OCI-LY7 (cell line): ENCODE results near the gene GRIN2C. TPM values are rescaled to one million over a fixed set of nuclear protein-coding genes. Genes with fewer than 3 reads are reported as not detected.

Experiments used
- BruUV-seq: library from RNA; stranded (reverse); fragments of 400-500 nt; replicated peaks from 2 replicates; lab custom pipeline; 2021; lab: Mats Ljungman, UMichigan
- CTCF ChIA-PET: fragments of 300-600 bp; sonication (Branson Sonifier 250); formaldehyde crosslinking; loops from one replicate; lab custom pipeline; 2022; ENCODE audit warnings: antibody characterized with exemption; ENCODE audit not compliant: unreplicated experiment; lab: Charles Lee
- POLR2A ChIA-PET: fragments of 300-600 bp; sonication (Branson Sonifier 250); formaldehyde crosslinking; loops from one replicate; lab custom pipeline; 2022; ENCODE audit warnings: antibody characterized with exemption; lab: Charles Lee
- DNase-seq: peaks from one replicate; pipeline ENCODE4 v3.0.0-alpha.2; 2015; ENCODE audit warnings: low spot score
- H2AFZ ChIP-seq: fragments of 200-600 bp; sonication (generic), shearing (Covaris generic); 2 replicates; pipeline ENCODE4 v1.6.1; 2014; ENCODE audit warnings: mild to moderate bottlenecking, antibody characterized with exemption, low read length, moderate library complexity
- H3K27ac ChIP-seq: fragments of 200-600 bp; sonication (generic); 2 replicates; pipeline ENCODE4 v1.5.1; 2014; ENCODE audit warnings: mixed run types, low read depth, mild to moderate bottlenecking, moderate library complexity, low read length, inconsistent platforms; ENCODE audit not compliant: poor library complexity, severe bottlenecking
- H3K36me3 ChIP-seq: fragments of 200-600 bp; sonication (generic); 2 replicates; pipeline ENCODE4 v1.6.1; 2014; ENCODE audit warnings: mild to moderate bottlenecking, antibody characterized with exemption, low read length, moderate library complexity, mixed read lengths; ENCODE audit not compliant: insufficient read depth
- H3K4me1 ChIP-seq: fragments of 200-600 bp; sonication (generic); 2 replicates; pipeline ENCODE4 v1.5.1; 2014; ENCODE audit warnings: mild to moderate bottlenecking, low read length; ENCODE audit not compliant: insufficient read depth, poor library complexity, severe bottlenecking
- H3K4me2 ChIP-seq: fragments of 200-600 bp; sonication (generic); 2 replicates; pipeline ENCODE4 v1.6.1; 2014; ENCODE audit warnings: mild to moderate bottlenecking, low read length
- H3K4me3 ChIP-seq: fragments of 200-600 bp; sonication (generic); 2 replicates; pipeline ENCODE4 v1.5.1; 2014; ENCODE audit warnings: mild to moderate bottlenecking, low read depth, low read length; ENCODE audit not compliant: poor library complexity, severe bottlenecking
- H3K79me2 ChIP-seq: fragments of 200-600 bp; sonication (generic); 2 replicates; pipeline ENCODE4 v1.6.1; 2016; ENCODE audit warnings: low read depth, mild to moderate bottlenecking, low read length, moderate library complexity, mixed read lengths; ENCODE audit not compliant: insufficient read depth
- H3K9me2 ChIP-seq: fragments of 200-600 bp; sonication (generic); 2 replicates; pipeline ENCODE4 v1.6.1; 2016; ENCODE audit warnings: mild to moderate bottlenecking, low read length, mixed read lengths; ENCODE audit not compliant: insufficient read depth
- H3K9me3 ChIP-seq: fragments of 200-600 bp; sonication (generic); 2 replicates; pipeline ENCODE4 v1.6.1; 2014; ENCODE audit warnings: mild to moderate bottlenecking, mixed run types, low read length, mixed read lengths
- H4K20me1 ChIP-seq: fragments of 200-600 bp; sonication (generic); 2 replicates; pipeline ENCODE4 v1.6.1; 2014; ENCODE audit warnings: mild to moderate bottlenecking, antibody characterized with exemption, low read length, moderate library complexity, mixed read lengths; ENCODE audit not compliant: insufficient read depth
- EZH2phosphoT487 ChIP-seq: fragments of 200-600 bp; sonication (generic); IDR thresholded peaks from 2 replicates; pipeline ENCODE4 v1.6.1; 2018; ENCODE audit warnings: low read depth, borderline replicate concordance, mild to moderate bottlenecking, mixed run types, antibody characterized with exemption, low read length, moderate library complexity, mixed read lengths
- intact Hi-C: fragments of 100-400 bp; cut with micrococcal nuclease; formaldehyde crosslinking; loops from one replicate; pipeline ENCODE4 v1.10.0; 2022; ENCODE audit not compliant: unreplicated experiment
- total RNA-seq, 2 experiments: library from RNA; depleted of rRNA in 1 of 2; stranded (reverse); fragments of >200 nt in 1 of 2; shearing (Covaris generic) in 1 of 2; gene quantifications; 2 replicates each; pipeline ENCODE4 v1.2.3, GENCODE V29; 2014 to 2022
- TF ChIP-seq, protein P1 (sequence below): fragments of 200-600 bp; sonication (generic); conservative IDR thresholded peaks from 2 replicates; pipeline ENCODE4 v1.5.1; 2014; ENCODE audit warnings: mild to moderate bottlenecking, antibody characterized with exemption, low read length, moderate library complexity, mixed read lengths

Gene GRIN2C
- total RNA-seq, 2 experiments from 2014 or later = 0.22 to 0.61 TPM

DNA sequence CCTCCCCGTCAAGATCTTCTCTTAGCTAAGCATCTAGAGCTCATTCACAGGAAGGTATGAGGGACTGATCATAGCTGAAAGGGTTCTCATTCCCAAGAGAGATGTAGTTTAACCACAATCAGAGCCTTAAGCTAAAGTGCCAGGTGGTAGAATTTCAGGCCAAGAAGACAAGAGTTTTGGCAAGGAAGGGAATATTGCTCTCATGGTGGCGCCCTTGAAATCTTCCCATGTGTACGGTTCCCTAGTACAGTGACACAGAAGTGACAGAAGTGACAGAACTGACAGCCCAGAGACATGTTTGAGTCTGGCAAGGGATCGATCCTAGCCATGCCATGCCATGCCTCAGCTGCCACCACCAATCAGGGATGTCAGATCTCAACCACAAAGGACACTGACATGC is 2.5 kb downstream of the GRIN2C start:
- intact Hi-C loops = no loop called here

DNA sequence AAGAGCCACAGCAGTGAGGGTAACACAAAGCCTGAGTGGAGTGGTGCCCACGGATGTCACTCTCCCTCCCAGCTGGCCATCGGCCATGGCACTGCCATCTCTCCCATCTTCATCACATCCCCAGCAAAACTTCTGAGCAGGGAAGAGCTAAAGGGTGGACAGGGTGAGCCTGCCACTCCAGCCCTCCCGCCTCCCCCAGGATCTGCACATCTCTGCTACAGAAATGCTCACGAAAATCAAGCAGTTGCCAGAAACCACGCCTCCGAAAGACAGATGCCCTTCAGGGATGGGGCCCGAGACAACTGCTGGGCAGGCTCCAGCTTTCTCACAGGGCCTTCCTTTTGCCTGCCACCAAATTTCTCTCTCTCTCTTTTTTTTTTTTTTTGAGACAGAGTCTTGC is 3.6 kb downstream of the GRIN2C start:
- no peaks in the 10 kb centered on the region for H3K9me3 ChIP-seq
- H3K36me3 ChIP-seq = no peaks in the 10 kb centered on the region
- no TSS peak for BruUV-seq
- ChIA-PET CTCF (interaction anchor here (1.5 kb wide), 1 partner anchor 65 kb away, joined by 5 read pairs; no protein-coding TSS in a partner anchor), POLR2A (interaction anchor here (1.4 kb wide), 1 partner anchor 17 kb away, joined by 5 read pairs; the partner anchor contains the start of gene FDXR)
- intact Hi-C loops = no loop called here
- DNase-seq = no peak
- no peak overlapping the region for H3K27ac ChIP-seq
- no peak overlapping the region for H3K4me3 ChIP-seq
- no peak overlapping the region for H3K4me2 ChIP-seq
- H3K79me2 ChIP-seq = no peaks in the 10 kb centered on the region
- no peaks in the 10 kb centered on the region for H3K9me2 ChIP-seq
- no peak for TF ChIP-seq EZH2phosphoT487
- TF ChIP-seq, protein P1, sequence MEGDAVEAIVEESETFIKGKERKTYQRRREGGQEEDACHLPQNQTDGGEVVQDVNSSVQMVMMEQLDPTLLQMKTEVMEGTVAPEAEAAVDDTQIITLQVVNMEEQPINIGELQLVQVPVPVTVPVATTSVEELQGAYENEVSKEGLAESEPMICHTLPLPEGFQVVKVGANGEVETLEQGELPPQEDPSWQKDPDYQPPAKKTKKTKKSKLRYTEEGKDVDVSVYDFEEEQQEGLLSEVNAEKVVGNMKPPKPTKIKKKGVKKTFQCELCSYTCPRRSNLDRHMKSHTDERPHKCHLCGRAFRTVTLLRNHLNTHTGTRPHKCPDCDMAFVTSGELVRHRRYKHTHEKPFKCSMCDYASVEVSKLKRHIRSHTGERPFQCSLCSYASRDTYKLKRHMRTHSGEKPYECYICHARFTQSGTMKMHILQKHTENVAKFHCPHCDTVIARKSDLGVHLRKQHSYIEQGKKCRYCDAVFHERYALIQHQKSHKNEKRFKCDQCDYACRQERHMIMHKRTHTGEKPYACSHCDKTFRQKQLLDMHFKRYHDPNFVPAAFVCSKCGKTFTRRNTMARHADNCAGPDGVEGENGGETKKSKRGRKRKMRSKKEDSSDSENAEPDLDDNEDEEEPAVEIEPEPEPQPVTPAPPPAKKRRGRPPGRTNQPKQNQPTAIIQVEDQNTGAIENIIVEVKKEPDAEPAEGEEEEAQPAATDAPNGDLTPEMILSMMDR = no peak
- H4K20me1 ChIP-seq = no peaks in the 10 kb centered on the region
- H2AFZ ChIP-seq = no peak overlapping the region
- H3K4me1 ChIP-seq = peaks cover 18% of the 10 kb centered on the region

More for the DNA sequence above, 2.5 kb downstream of the GRIN2C start:
- no peaks in the 10 kb centered on the region for H3K9me2 ChIP-seq
- no peak overlapping the region for H3K27ac ChIP-seq
- BruUV-seq = no TSS peak
- ChIA-PET POLR2A (interaction anchor here (1.8 kb wide), 1 partner anchor 14 kb away, joined by 4 read pairs; no protein-coding TSS in a partner anchor), CTCF (interaction anchor here (1.5 to 1.7 kb wide), 2 partner anchors 25 to 66 kb away, joined by 5 to 8 read pairs; no protein-coding TSS in a partner anchor)
- H3K4me1 ChIP-seq = peaks cover 21% of the 10 kb centered on the region
- H3K4me2 ChIP-seq = no peak overlapping the region
- no peaks in the 10 kb centered on the region for H4K20me1 ChIP-seq
- no peaks in the 10 kb centered on the region for H3K36me3 ChIP-seq
- H2AFZ ChIP-seq = no peak overlapping the region
- TF ChIP-seq EZH2phosphoT487 = no peak
- TF ChIP-seq, protein P1 = no peak
- no peak for DNase-seq
- H3K9me3 ChIP-seq = no peaks in the 10 kb centered on the region
- H3K4me3 ChIP-seq = no peak overlapping the region
- no peaks in the 10 kb centered on the region for H3K79me2 ChIP-seq

DNA sequence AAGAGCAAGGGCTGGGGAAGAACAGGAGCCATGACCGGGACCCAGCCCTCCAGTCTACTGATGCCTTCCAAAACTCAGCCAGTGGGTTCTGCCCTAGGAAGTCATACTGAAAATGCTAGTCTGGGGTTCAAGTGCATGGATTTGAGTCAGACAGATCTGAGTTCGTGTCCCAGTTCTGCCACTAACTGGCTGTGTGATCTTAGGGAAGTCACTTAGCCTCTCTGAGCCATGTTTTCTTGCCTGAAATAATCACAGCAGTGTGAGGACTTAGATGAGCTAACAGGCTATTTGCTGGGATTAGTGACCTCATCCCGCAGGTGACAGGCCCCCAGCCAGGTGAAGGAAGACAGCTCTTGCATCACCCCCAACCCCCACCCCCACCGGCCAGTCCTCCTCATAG is 4.4 kb downstream of the GRIN2C start:
- Histone ChIP-seq H3K4me1 (peaks cover 15% of the 10 kb centered on the region), H3K36me3 (no peaks in the 10 kb centered on the region), H3K27ac (no peak overlapping the region), H3K4me2 (no peak overlapping the region), H3K4me3 (no peak overlapping the region), H4K20me1 (no peaks in the 10 kb centered on the region), H2AFZ (no peak overlapping the region), H3K9me3 (no peaks in the 10 kb centered on the region), H3K79me2 (no peaks in the 10 kb centered on the region), H3K9me2 (no peaks in the 10 kb centered on the region)
- no peak for DNase-seq
- no TSS peak for BruUV-seq
- TF ChIP-seq, protein P1 = no peak
- no peak for TF ChIP-seq EZH2phosphoT487
- POLR2A ChIA-PET = interaction anchor here (0.6 to 1.4 kb wide), 2 partner anchors 18 to 586 kb away, joined by 5 to 6 read pairs; partner anchors contain the start of gene FDXR
- intact Hi-C loops = no loop called here
- CTCF ChIA-PET = no interaction called here
